CD14-positive monocyte (primary cell): ENCODE measurements around the gene TIMP1. TPM values are rescaled to one million over a fixed set of nuclear protein-coding genes. Genes with fewer than 3 reads are reported as not detected.

ENCODE experiments used
- DNase-seq, 3 donors: peaks; one replicate each; pipeline ENCODE4 v3.0.0-alpha.2; 2011 to 2022
- H2AFZ ChIP-seq: 2 replicates; pipeline ENCODE4 v1.6.0; 2012; ENCODE audit warnings: mild to moderate bottlenecking, low read depth, low read length, inconsistent platforms; ENCODE audit not compliant: insufficient read depth, poor library complexity, severe bottlenecking
- H3K27ac ChIP-seq, 2 donors: 1 replicate in 1 of 2; 2 replicates in 1 of 2; pipeline ENCODE4 v1.5.1; 2012 to 2013; ENCODE audit warnings: low read length in 2 of 2, control low read depth in 1 of 2, inconsistent platforms in 1 of 2, low read depth in 1 of 2, mild to moderate bottlenecking in 1 of 2
- H3K27me3 ChIP-seq, 2 donors: one replicate each; pipeline versions ENCODE4 v1.6.0 to v1.6.1; 2011 to 2013; ENCODE audit warnings: low read length in 2 of 2; ENCODE audit not compliant: control insufficient read depth in 2 of 2, insufficient read depth in 2 of 2
- H3K36me3 ChIP-seq, 2 donors: replicated peaks in 1 of 2; 1 replicate in 1 of 2; 2 replicates in 1 of 2; pipeline versions ENCODE4 v1.5.1 to v1.6.1; 2012 to 2013; ENCODE audit warnings: low read length in 2 of 2, control low read depth in 1 of 2, inconsistent platforms in 1 of 2, mild to moderate bottlenecking in 1 of 2; ENCODE audit not compliant: insufficient read depth in 2 of 2, control insufficient read depth in 1 of 2
- H3K4me1 ChIP-seq, 2 donors: 1 replicate in 1 of 2; 2 replicates in 1 of 2; pipeline versions ENCODE4 v1.5.1 to v1.6.1; 2012 to 2013; ENCODE audit warnings: low read length in 2 of 2, control low read depth in 1 of 2, inconsistent platforms in 1 of 2, mild to moderate bottlenecking in 1 of 2, moderate library complexity in 1 of 2; ENCODE audit not compliant: insufficient read depth in 2 of 2, control insufficient read depth in 1 of 2
- H3K4me2 ChIP-seq: replicated peaks from 2 replicates; pipeline ENCODE3; 2012; ENCODE audit warnings: low read length, moderate library complexity, mild to moderate bottlenecking; ENCODE audit not compliant: poor library complexity, severe bottlenecking; ENCODE audit errors: extremely low read depth
- H3K4me3 ChIP-seq, 3 experiments: fragments of 200-600 bp in 1 of 3; sonication (generic) in 1 of 3; replicated peaks in 1 of 3; 1 replicate in 2 of 3; 2 replicates in 1 of 3; pipeline ENCODE4 v1.5.1; 2011 to 2013; ENCODE audit warnings: low read length in 3 of 3, mild to moderate bottlenecking in 3 of 3, control low read depth in 2 of 3, low read depth in 2 of 3, inconsistent platforms in 1 of 3, moderate library complexity in 1 of 3
- H3K79me2 ChIP-seq: 2 replicates; pipeline ENCODE4 v1.6.0; 2012; ENCODE audit warnings: mild to moderate bottlenecking, control low read depth, inconsistent platforms, low read length, moderate library complexity; ENCODE audit not compliant: insufficient read depth
- H3K9ac ChIP-seq: 2 replicates; pipeline ENCODE4 v1.6.0; 2017; ENCODE audit warnings: low read length, mild to moderate bottlenecking; ENCODE audit not compliant: insufficient read depth, poor library complexity, severe bottlenecking
- H3K9me3 ChIP-seq, 2 donors: replicated peaks in 1 of 2; 1 replicate in 1 of 2; 2 replicates in 1 of 2; pipeline versions ENCODE4 v1.5.1 to v1.6.1; 2012 to 2013; ENCODE audit warnings: low read length in 2 of 2, control low read depth in 1 of 2; ENCODE audit not compliant: control insufficient read depth in 1 of 2, insufficient read depth in 1 of 2
- H4K20me1 ChIP-seq: 2 replicates; pipeline ENCODE4 v1.6.0; 2012; ENCODE audit warnings: mild to moderate bottlenecking, low read length, control low read depth, moderate library complexity; ENCODE audit not compliant: insufficient read depth
- H3K27ac Mint-ChIP-seq, 7 donors: one replicate each; pipeline ENCODE4 v1.8.0; 2020; ENCODE audit warnings: mild to moderate bottlenecking in 7 of 7, mixed read lengths in 7 of 7, moderate library complexity in 6 of 7, inconsistent platforms in 2 of 7
- H3K27me3 Mint-ChIP-seq, 3 donors: one replicate each; pipeline ENCODE4 v1.8.0; 2021 to 2022; ENCODE audit warnings: low read depth in 3 of 3, mild to moderate bottlenecking in 3 of 3, mixed read lengths in 3 of 3, moderate library complexity in 3 of 3, inconsistent platforms in 1 of 3
- H3K36me3 Mint-ChIP-seq, 2 donors: one replicate each; pipeline ENCODE4 v1.8.0; 2020; ENCODE audit warnings: mixed read lengths in 2 of 2, inconsistent platforms in 1 of 2, mild to moderate bottlenecking in 1 of 2
- H3K4me1 Mint-ChIP-seq: one replicate; pipeline ENCODE4 v1.8.0; 2020; ENCODE audit warnings: mild to moderate bottlenecking, mixed read lengths
- H3K4me3 Mint-ChIP-seq, 2 donors: one replicate each; pipeline ENCODE4 v1.8.0; 2020; ENCODE audit warnings: mild to moderate bottlenecking in 2 of 2, mixed read lengths in 2 of 2, moderate library complexity in 1 of 2
- H3K9me3 Mint-ChIP-seq, 7 donors: one replicate each; pipeline ENCODE4 v1.8.0; 2020 to 2022; ENCODE audit warnings: mixed read lengths in 7 of 7, mild to moderate bottlenecking in 6 of 7, moderate library complexity in 6 of 7, inconsistent platforms in 2 of 7
- WGBS: methylation state at CpG from one replicate; pipeline ENCODE4 v1.1.5; 2013; ENCODE audit warnings: missing lambda C conversion rate; ENCODE audit not compliant: insufficient coverage; 5-methylcytosine and 5-hydroxymethylcytosine counted together
- intact Hi-C, 2 donors: fragments of 100-400 bp; cut with micrococcal nuclease; formaldehyde crosslinking; loops; one replicate each; pipeline versions ENCODE4 v1.15.0 to v1.15.1; 2023
- polyA plus RNA-seq, 3 donors: library from polyadenylated mRNA; depleted of rRNA in 1 of 3; unstranded in 2 of 3; stranded (reverse) in 1 of 3; fragments of 300-500 nt in 2 of 3; fragments of >200 nt in 1 of 3; fragmentation: Illumina TruSeq in 2 of 3; gene quantifications; 1 replicate in 2 of 3; 2 replicates in 1 of 3; pipeline ENCODE4 v1.2.3, GENCODE V29; 2012 to 2021
- TF ChIP-seq, protein P1 (sequence below): fragments of 200-600 bp; IDR thresholded peaks from one replicate; pipeline ENCODE4 v1.8.0; 2022; ENCODE audit warnings: antibody characterized with exemption, mild to moderate bottlenecking

The TIMP1 gene
- polyA plus RNA-seq, 3 donors, result 591 to 682 (median 632) TPM

DNA sequence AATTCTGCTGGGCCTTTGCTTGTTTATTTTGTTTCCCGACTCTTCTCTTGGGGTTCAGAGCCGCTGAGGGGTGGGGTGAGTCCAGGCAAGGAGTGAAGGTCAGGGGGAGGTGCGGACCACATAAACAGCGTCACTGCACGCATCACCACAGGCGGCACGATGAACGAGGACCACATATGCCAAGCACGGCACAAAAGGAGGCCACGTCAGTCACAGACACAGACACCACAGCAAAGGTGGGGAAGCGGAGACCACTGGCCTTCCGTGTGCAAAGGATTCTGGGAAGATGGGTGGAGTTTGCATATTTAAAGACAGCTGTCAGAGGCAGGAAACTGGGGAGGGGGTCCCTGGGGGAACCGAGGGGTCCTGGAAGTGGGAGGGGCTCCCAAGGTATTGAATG lies 10.3 kb upstream of the TIMP1 start:
- Histone ChIP-seq H4K20me1 (no peaks in the 10 kb centered on the region), H3K9me3 (no peaks in the 10 kb centered on the region), H3K27me3 (peaks cover 0 to 13% of the 10 kb centered on the region in 2 donors), H3K9ac (no peak overlapping the region), H2AFZ (no peak overlapping the region), H3K4me2 (no peak overlapping the region), H3K4me1 (peaks cover 16 to 29% of the 10 kb centered on the region in 2 donors), H3K79me2 (no peaks in the 10 kb centered on the region), H3K27ac (no peak overlapping the region), H3K36me3 (peaks cover 42 to 52% of the 10 kb centered on the region in 2 donors), H3K4me3 (no peak overlapping the region)
- no peak overlapping the region for H3K27ac Mint-ChIP-seq
- TF ChIP-seq, protein P1, sequence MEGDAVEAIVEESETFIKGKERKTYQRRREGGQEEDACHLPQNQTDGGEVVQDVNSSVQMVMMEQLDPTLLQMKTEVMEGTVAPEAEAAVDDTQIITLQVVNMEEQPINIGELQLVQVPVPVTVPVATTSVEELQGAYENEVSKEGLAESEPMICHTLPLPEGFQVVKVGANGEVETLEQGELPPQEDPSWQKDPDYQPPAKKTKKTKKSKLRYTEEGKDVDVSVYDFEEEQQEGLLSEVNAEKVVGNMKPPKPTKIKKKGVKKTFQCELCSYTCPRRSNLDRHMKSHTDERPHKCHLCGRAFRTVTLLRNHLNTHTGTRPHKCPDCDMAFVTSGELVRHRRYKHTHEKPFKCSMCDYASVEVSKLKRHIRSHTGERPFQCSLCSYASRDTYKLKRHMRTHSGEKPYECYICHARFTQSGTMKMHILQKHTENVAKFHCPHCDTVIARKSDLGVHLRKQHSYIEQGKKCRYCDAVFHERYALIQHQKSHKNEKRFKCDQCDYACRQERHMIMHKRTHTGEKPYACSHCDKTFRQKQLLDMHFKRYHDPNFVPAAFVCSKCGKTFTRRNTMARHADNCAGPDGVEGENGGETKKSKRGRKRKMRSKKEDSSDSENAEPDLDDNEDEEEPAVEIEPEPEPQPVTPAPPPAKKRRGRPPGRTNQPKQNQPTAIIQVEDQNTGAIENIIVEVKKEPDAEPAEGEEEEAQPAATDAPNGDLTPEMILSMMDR, result no peak
- H3K4me3 Mint-ChIP-seq, result no peak overlapping the region
- H3K27me3 Mint-ChIP-seq, result peaks cover 11 to 22% (median 22%) of the 10 kb centered on the region in 3 donors
- peaks cover 0 to 10% (median 5%) of the 10 kb centered on the region in 7 donors for H3K9me3 Mint-ChIP-seq
- intact Hi-C loops, result no loop called here
- DNase-seq, result no peak
- peaks cover 19% of the 10 kb centered on the region for H3K4me1 Mint-ChIP-seq
- peaks cover 51 to 55% of the 10 kb centered on the region in 2 donors for H3K36me3 Mint-ChIP-seq
- WGBS, result 65% methylated on average over 4 of the region's 13 CpGs

DNA sequence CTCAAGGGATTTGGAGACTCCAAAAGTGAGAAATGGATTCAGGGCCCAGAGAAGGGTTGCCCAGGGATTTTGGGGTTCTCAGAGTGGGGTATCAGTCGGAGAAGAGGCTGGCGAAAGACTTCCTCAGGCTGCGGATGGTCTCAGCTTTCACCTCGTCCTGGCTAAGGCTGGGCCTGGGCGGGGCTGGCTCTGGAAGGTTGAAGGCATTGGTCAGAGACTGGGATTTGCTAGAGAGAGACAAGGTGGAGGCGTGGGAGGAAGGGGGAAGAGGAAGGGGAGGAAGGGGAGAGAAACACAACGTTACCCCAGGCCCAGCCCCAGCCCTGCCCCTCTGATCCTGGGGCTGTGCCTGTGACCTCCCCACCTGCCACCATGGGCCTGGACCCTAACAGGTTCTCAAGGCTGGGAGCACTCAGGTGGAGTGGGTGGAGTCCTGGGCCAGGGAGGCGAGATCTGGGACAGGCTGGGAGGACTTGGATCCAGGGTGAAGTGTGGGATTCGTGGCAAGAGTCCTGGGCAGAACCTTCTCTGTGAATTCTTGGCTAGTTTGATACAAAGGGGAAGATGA lies 9.4 kb upstream of the TIMP1 start:
- peaks cover 18 to 39% of the 10 kb centered on the region in 2 donors for H3K4me1 ChIP-seq
- H3K27me3 ChIP-seq, result peaks cover 0 to 13% of the 10 kb centered on the region in 2 donors
- no peak overlapping the region for H3K4me2 ChIP-seq
- no peaks in the 10 kb centered on the region for H3K79me2 ChIP-seq
- peaks cover 25% of the 10 kb centered on the region for H3K4me1 Mint-ChIP-seq
- no peak overlapping the region for H3K27ac ChIP-seq
- H3K36me3 Mint-ChIP-seq, result peaks cover 43 to 47% of the 10 kb centered on the region in 2 donors
- H3K4me3 ChIP-seq, result peak overlapping the region in 1 of 3 experiments; percentile 56
- TF ChIP-seq, protein P1, result no peak
- H3K9me3 Mint-ChIP-seq, result peaks cover 0 to 10% (median 5%) of the 10 kb centered on the region in 7 donors
- intact Hi-C loops, result no loop called here
- H2AFZ ChIP-seq, result no peak overlapping the region
- no peaks in the 10 kb centered on the region for H4K20me1 ChIP-seq
- no peaks in the 10 kb centered on the region for H3K9me3 ChIP-seq
- H3K9ac ChIP-seq, result no peak overlapping the region
- peaks cover 11 to 23% (median 22%) of the 10 kb centered on the region in 3 donors for H3K27me3 Mint-ChIP-seq
- peaks cover 33 to 42% of the 10 kb centered on the region in 2 donors for H3K36me3 ChIP-seq
- H3K4me3 Mint-ChIP-seq, result peak overlapping the region; percentile 46 to 74
- H3K27ac Mint-ChIP-seq, result peak overlapping the region in 5 of 7 donors; percentile 3 to 80 (median 29)
- no peak for DNase-seq
- WGBS, result no CpG with 5 or more reads among the region's 9 CpGs
